ENCODE data around the gene GALNT9.

- TF ChIP-seq POLR2AphosphoS5 (IDR thresholded peaks at IDR 0.05) = no peak
- TF ChIP-seq, protein P1, sequence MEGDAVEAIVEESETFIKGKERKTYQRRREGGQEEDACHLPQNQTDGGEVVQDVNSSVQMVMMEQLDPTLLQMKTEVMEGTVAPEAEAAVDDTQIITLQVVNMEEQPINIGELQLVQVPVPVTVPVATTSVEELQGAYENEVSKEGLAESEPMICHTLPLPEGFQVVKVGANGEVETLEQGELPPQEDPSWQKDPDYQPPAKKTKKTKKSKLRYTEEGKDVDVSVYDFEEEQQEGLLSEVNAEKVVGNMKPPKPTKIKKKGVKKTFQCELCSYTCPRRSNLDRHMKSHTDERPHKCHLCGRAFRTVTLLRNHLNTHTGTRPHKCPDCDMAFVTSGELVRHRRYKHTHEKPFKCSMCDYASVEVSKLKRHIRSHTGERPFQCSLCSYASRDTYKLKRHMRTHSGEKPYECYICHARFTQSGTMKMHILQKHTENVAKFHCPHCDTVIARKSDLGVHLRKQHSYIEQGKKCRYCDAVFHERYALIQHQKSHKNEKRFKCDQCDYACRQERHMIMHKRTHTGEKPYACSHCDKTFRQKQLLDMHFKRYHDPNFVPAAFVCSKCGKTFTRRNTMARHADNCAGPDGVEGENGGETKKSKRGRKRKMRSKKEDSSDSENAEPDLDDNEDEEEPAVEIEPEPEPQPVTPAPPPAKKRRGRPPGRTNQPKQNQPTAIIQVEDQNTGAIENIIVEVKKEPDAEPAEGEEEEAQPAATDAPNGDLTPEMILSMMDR (IDR thresholded peaks at IDR 0.05; ENCODE audit: poor library complexity, severe bottlenecking) = no peak
- TF ChIP-seq RAD21 (conservative IDR thresholded peaks at IDR 0.05) = no peak
These were observed 90.9 kb downstream of the GALNT9 start for GRCh38 chr12:132238488-132238854.
